Stimulated activated naive CD8-positive, alpha-beta T cell treated with anti-CD3 and anti-CD28 coated beads, Interleukin-15, amount 100 ng/mL, for 72 hours (primary cell): ENCODE measurements around the gene KIAA0825.
A peak's percentile ranks its signal among the peaks of the same experiment; 100 is the strongest.
"Not testable (repeated sequence)": the region's sequence is repeated elsewhere in the genome, so short reads cannot be mapped to it uniquely, and the experiment has no call there.

ENCODE experiments used
- ATAC-seq: fragments of 150-1000 bp; cut with Tn5 transposase; 2 replicates; pipeline ENCODE4 v1.10.0; 2021; ENCODE audit warnings: mild to moderate bottlenecking, moderate library complexity
- DNase-seq, 2 donors: peaks; one replicate each; pipeline ENCODE4 v3.0.0; 2021 to 2022
- H3K27ac Mint-ChIP-seq, 2 donors: one replicate each; pipeline ENCODE4 v1.8.0; 2022; ENCODE audit warnings: mild to moderate bottlenecking in 2 of 2, mixed read lengths in 2 of 2, moderate library complexity in 2 of 2
- H3K27me3 Mint-ChIP-seq: one replicate; pipeline ENCODE4 v1.8.0; 2022; ENCODE audit warnings: mixed read lengths
- H3K4me1 Mint-ChIP-seq: one replicate; pipeline ENCODE4 v1.8.0; 2022; ENCODE audit warnings: mild to moderate bottlenecking, mixed read lengths
- H3K4me3 Mint-ChIP-seq, 2 donors: one replicate each; pipeline ENCODE4 v1.8.0; 2022; ENCODE audit warnings: mild to moderate bottlenecking in 2 of 2, mixed read lengths in 2 of 2, moderate library complexity in 1 of 2
- H3K9me3 Mint-ChIP-seq, 2 donors: one replicate each; pipeline ENCODE4 v1.8.0; 2022; ENCODE audit warnings: mixed read lengths in 2 of 2

The KIAA0825 gene

DNA sequence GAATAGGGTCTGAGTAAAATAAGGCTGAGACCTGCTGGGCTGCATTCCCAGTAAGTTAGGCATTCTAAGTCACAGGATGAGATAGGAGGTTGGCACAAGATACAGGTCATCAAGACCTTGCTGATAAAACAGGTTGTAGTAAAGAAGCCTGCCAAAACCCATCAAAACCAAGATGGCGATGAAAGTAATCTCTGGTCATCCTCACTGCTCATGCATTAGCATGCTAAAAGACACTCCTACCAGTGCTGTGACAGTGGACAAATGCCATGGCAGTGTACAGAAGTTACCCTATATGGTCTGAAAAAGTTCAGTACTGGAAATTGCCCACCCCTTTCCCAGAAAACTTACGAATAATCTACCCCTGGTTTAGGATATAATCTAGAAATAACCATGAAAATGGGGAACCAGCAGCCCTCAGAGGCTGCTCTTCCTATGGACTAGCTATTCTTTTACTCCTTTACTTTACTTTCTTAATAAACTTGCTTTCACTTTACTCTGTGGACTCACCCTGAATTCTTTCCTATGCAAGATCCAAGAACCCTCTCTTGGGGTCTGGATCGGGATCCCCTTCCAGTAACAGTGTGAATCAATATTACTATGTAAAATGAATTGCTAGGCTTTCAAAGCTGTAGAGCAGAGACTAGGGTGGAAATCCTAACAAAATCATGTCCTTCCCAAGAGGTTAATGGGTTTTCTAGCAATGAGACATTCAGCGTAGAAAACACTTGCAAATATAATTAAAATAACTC, 257.8 kb downstream of the KIAA0825 start:
- Mint-ChIP-seq H3K9me3 (no peaks in the 10 kb centered on the region), H3K4me1 (no peaks in the 10 kb centered on the region), H3K27ac (no peak overlapping the region), H3K4me3 (no peak overlapping the region), H3K27me3 (no peaks in the 10 kb centered on the region)
- ATAC-seq (no peak), DNase-seq (no peak)

DNA sequence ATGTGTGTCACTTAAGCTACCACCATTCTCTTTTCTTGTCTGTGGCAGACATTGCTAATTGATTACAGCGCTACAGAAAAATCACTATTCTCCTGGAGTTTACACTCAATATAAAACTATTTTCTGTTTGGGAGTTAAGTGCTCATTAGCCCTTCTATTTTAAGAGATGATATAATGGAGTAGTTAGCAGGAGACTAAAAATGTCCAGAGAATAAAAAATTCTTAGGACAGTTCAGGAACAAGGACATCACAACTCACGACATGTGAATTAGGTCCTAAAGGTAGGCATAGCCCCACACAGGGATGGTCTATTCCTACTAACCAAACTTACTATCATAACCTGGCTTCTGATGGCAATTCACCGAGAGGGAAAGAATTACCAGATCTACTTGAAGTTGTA, 258.5 kb downstream of the KIAA0825 start:
- Mint-ChIP-seq H3K9me3 (no peaks in the 10 kb centered on the region), H3K4me1 (no peaks in the 10 kb centered on the region), H3K27ac (no peak overlapping the region), H3K27me3 (no peaks in the 10 kb centered on the region), H3K4me3 (no peak overlapping the region)
- ATAC-seq (no peak), DNase-seq (no peak)

DNA sequence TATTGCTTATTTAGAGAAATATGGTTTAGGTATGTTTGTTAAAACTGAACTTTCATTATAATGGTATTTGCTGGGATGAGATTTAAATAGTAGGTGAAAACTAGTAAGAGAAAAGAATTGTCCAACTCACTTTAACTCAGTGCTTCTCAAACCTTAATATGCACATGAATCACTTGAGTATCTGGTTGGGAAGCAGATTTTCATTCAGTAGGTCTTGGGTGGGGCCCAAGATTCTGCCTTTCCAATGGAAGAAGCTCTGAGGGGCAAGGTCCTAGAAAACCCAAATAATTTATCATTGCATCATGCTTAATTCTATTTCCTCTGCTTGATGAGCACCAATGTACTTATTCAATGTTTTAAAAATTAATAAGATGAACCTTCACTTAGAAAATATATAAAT, 262.6 kb downstream of the KIAA0825 start:
- H3K27ac Mint-ChIP-seq = no peak overlapping the region
- no peaks in the 10 kb centered on the region for H3K27me3 Mint-ChIP-seq
- ATAC-seq (no peak), DNase-seq (no peak)
- peaks cover 0 to 7% of the 10 kb centered on the region in 2 donors for H3K9me3 Mint-ChIP-seq
- H3K4me3 Mint-ChIP-seq = no peak overlapping the region
- H3K4me1 Mint-ChIP-seq = no peaks in the 10 kb centered on the region

DNA sequence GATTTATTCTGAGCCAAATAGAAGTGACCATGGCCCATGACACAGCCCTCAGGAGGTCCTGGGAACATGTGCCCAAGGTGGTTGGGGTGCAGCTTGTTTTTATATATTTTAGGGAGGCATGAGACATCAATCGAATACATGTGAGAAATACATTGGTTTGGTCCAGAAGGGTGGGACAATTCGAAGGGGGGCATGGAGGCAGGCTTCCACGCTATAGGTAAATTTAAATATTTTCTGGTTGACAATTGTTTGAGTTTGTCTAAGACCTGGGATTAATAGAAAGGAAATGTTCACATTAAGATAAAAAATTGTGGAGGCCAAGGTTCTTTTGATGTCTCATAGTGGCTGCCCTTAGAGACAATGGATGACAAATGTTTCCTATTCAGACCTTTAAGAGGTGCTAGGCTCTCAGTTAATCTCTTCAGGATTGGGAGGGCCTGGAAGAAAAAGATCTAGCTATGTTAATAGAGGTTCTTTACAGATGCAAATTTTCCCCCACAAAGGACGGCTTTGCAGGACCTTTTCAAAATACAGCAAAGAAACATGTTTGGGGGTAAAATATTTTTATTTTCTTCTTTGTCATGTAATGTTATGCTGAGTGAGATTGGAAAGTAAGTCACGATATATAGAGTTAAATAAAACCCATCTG, 263.4 kb downstream of the KIAA0825 start:
- not testable (repeated sequence) for H3K9me3 Mint-ChIP-seq, DNase-seq, H3K4me3 Mint-ChIP-seq, H3K27me3 Mint-ChIP-seq, H3K27ac Mint-ChIP-seq, H3K4me1 Mint-ChIP-seq, ATAC-seq

DNA sequence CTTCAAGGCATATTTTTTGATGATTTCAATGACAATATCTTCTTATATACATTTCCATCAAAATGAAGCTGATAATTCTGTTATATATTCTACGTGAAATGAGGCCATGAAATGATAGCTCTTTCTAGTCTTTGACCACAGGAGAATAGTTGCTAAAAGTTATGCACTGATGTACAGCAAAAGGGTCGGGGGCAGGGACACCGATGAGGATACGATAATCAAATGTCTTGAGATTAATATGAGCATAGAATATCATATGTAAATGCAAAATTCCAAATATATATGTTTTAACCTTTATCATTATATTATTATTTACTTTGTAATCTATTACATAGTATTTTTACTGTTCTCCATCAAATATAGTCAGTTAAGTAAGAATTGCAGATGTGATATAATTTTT, 264.8 kb downstream of the KIAA0825 start:
- Mint-ChIP-seq H3K27ac (no peak overlapping the region), H3K27me3 (no peaks in the 10 kb centered on the region), H3K4me3 (no peak overlapping the region), H3K9me3 (peaks cover 0 to 13% of the 10 kb centered on the region in 2 donors), H3K4me1 (no peaks in the 10 kb centered on the region)
- no peak for DNase-seq
- ATAC-seq = no peak

DNA sequence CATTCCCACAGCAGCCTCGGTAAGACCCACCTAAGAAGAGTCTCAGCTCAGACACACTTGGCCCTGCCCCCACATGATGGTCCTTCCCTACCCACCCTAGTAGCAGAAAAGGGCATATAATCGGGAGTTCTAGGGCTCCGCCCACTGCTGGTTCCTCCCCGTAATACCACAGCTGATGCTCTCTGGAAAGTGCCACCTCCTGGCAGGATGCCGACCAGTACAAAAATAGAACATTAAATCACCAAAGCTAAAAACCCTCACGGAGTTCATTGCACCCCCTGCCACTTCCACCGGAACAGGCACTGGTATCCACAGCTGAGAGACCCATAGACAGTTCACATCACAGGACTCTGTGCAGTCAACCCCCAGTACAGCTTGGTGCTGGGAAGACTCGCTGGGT, 271.3 kb downstream of the KIAA0825 start:
- no peaks in the 10 kb centered on the region for H3K27me3 Mint-ChIP-seq
- DNase-seq = no peak
- ATAC-seq = no peak
- peaks cover 10 to 27% of the 10 kb centered on the region in 2 donors for H3K9me3 Mint-ChIP-seq
- H3K27ac Mint-ChIP-seq = no peak overlapping the region
- no peaks in the 10 kb centered on the region for H3K4me1 Mint-ChIP-seq
- H3K4me3 Mint-ChIP-seq = no peak overlapping the region

DNA sequence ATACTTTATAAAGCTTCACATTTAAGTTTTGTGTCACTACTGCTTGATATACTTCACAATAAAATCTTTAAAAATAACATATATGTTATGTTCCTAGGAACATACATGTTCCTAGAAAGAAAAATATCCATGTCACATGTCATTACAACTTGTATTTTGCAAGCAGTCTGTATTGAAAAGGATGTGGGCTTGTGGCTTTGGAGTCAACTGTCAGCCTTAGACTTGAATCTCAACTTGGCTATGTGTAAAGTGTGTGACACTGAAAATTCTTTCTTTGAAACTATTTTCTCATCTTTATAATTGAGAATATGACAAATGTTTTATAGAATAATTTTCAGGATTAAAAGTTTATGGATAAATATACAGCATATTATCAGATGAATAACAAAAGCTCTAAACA, 273.1 kb downstream of the KIAA0825 start:
- H3K27me3 Mint-ChIP-seq = no peaks in the 10 kb centered on the region
- DNase-seq = no peak
- no peak overlapping the region for H3K4me3 Mint-ChIP-seq
- no peak overlapping the region for H3K27ac Mint-ChIP-seq
- no peaks in the 10 kb centered on the region for H3K4me1 Mint-ChIP-seq
- no peak for ATAC-seq
- peaks cover 10 to 20% of the 10 kb centered on the region in 2 donors for H3K9me3 Mint-ChIP-seq

DNA sequence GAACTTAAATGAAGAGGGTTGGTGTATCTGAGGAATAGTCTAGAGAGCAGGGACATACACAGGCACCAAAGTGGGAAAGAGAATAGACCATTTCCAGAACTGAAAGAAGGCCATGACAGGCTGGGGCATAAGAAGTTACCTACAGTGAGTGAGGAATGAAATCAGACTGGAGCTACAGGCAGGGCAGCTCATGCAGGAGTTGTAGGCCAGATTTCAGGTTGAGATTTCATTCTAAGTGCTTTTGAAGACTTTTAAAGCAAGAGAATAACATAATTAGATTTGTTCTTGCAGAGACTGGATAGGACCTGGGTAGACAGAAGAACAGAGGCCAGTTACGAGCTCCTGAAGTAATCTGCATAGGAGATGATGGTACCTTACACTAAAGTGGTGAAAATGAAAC, 280.8 kb downstream of the KIAA0825 start:
- H3K4me1 Mint-ChIP-seq = no peaks in the 10 kb centered on the region
- H3K27ac Mint-ChIP-seq = peak overlapping the region in 1 of 2 donors; percentile 77
- H3K27me3 Mint-ChIP-seq = no peaks in the 10 kb centered on the region
- H3K9me3 Mint-ChIP-seq = no peaks in the 10 kb centered on the region
- ATAC-seq (no peak), DNase-seq (no peak)
- H3K4me3 Mint-ChIP-seq = no peak overlapping the region

DNA sequence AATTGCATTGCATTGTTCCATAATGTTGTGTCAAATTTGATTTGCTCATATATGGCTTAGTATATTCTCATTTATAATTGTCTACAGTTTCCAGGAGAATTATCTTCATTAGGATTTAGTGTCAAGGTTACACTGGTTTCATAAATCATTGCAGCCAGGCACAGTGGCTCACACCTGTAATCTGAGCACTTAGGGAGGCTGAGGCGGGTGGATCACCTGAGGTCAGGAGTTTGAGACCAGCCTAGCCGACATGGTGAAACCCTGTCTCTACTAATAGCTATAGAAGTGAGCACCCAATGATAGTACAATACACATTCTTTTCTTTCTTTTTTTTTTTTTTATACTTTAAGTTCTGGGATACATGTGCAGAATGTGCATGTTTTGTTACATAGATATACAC, 282.5 kb downstream of the KIAA0825 start:
- ATAC-seq (no peak), DNase-seq (no peak)
- Mint-ChIP-seq H3K9me3 (peaks cover 0 to 2% of the 10 kb centered on the region in 2 donors), H3K27me3 (no peaks in the 10 kb centered on the region), H3K27ac (no peak overlapping the region), H3K4me1 (no peaks in the 10 kb centered on the region), H3K4me3 (no peak overlapping the region)

DNA sequence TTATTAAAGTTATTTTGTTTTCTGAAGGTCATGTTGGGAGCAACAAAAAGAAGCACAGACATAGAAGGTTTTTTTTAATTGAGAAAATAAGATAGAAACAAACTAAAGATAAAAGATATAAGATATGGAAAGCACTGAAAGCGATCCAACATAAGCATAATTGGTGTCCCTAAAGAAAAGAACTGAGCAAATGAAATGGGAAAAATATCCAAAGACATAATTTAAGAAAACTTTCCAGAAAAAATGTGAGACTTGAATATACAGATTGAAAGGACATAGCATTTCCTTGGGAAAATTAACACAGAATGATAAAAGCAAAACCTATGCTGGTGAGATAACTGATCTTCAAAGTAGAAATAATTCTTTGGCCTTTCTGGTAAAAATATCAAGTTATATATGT, 289.3 kb downstream of the KIAA0825 start:
- no peaks in the 10 kb centered on the region for H3K27me3 Mint-ChIP-seq
- DNase-seq (no peak), ATAC-seq (no peak)
- H3K4me3 Mint-ChIP-seq = no peak overlapping the region
- H3K27ac Mint-ChIP-seq = no peak overlapping the region
- no peaks in the 10 kb centered on the region for H3K4me1 Mint-ChIP-seq
- H3K9me3 Mint-ChIP-seq = peaks cover 0 to 10% of the 10 kb centered on the region in 2 donors

DNA sequence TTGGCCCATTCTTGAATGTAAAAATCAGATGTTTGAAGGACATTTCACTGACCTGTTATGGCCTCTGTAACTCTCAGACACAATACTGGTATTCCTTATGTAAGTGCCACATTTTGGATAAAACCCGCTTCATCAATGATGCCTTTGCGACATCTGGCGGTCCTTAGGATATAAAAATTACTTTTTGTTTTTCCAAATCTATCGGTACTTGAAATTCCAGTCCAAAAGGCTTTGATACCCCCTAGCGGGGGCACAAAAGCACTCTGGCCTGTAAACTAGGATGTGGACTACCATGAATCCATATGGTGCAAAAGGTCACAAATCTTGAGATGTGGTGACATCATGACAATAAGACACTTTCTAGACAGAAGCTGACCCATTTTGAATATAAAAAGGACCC, 291.8 kb downstream of the KIAA0825 start:
- no peak for ATAC-seq

DNA sequence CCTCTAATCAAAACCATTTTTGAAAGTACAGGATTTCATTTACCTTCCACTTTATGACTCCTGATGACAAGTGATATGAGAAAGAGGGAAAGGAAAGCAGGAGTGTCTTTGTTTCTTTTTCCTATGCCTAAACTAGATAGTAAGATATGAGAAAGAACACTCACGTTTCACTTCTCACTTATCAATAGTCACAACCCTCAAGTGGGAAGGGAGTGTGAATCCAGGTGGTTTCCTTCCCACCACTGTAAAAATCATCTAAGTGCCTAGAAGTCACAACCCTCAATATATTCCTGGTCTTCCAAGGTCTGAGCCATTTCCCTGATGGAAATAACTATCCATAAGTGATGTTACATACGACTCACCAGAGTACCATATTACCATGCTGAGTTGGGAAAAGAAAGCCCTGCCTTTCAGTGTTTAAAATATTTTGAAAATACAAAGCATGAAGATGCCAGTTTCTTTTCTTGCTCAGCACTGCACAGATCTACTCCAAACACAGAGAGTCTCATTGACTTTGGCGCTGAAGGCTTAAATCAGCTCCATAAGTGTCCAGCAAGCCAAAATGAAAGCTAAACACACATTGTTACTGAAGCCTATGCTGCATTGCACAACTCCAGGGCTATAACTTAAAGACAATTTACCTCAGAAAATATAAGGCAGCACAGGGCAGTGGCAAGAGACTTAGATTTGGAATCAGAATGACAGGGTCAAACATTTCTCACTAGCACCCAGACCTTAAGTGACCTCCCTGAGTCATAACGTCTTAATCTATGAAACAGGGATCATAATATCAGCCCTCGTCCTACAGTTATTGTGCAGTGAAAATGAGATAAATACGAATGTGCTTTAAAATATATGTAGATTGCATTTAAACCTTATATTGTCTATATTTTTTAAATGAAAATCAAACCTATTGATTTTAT, 301.2 kb downstream of the KIAA0825 start:
- H3K4me3 Mint-ChIP-seq = no peak overlapping the region
- DNase-seq = no peak
- no peaks in the 10 kb centered on the region for H3K9me3 Mint-ChIP-seq
- H3K27me3 Mint-ChIP-seq = no peaks in the 10 kb centered on the region
- H3K27ac Mint-ChIP-seq = no peak overlapping the region
- no peaks in the 10 kb centered on the region for H3K4me1 Mint-ChIP-seq
- no peak for ATAC-seq

More for the DNA sequence above, 291.8 kb downstream of the KIAA0825 start:
- DNase-seq = no peak
- H3K27me3 Mint-ChIP-seq = no peaks in the 10 kb centered on the region
- peaks cover 0 to 10% of the 10 kb centered on the region in 2 donors for H3K9me3 Mint-ChIP-seq
- no peak overlapping the region for H3K27ac Mint-ChIP-seq
- no peak overlapping the region for H3K4me3 Mint-ChIP-seq
- H3K4me1 Mint-ChIP-seq = no peaks in the 10 kb centered on the region

DNA sequence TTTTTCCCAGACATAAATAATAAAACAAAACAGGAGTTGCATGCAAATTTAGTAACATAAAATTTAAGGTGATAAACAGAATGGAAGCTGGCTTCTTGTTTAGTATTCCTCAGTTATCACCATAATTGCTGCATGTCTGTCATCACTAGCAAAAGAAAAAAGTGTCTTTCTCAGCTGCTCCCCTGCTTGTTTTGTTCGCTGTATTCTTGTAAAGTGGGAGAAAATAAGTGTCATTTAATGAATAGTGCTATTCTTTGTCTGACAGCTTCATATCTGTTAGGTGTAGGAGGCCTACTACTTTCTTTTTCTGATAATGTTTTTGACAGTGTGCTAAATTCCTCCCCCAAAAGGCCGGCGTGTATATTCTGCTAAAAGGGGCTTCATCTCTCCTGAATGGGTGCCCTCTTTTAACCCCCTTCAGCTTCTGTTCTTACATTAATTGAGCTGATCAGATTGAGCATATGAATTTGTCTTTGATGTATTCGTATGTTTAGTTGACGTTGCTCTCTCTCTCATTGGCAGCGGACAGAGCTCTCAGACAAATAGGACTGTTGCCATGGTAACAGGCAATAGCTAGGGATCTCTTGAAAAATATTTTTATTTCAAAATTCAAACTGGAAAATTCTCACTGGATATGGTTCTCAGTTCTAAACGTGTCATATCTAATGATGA, 303.8 kb downstream of the KIAA0825 start:
- H3K4me1 Mint-ChIP-seq = no peaks in the 10 kb centered on the region
- no peak overlapping the region for H3K4me3 Mint-ChIP-seq
- H3K27me3 Mint-ChIP-seq = no peaks in the 10 kb centered on the region
- no peak for DNase-seq
- no peak overlapping the region for H3K27ac Mint-ChIP-seq
- no peaks in the 10 kb centered on the region for H3K9me3 Mint-ChIP-seq
- no peak for ATAC-seq

DNA sequence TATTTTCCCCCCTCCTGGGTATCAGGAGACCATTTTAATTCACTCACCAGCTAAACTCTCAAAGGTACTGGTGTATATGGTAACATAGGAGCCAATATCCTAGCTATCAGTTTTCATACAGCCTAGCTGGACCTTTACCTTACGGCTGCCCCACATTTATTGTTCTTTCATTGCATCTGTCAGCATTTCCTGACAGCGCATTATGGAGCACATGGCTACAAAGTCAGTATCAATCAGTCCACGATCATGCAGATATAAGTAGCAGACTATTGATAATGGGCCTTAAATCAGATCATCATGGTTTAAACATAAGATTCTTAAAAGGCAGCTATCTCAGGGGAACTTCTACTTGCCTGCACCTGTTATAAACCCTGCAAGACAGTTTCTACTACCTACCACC, 304.7 kb downstream of the KIAA0825 start:
- no peaks in the 10 kb centered on the region for H3K27me3 Mint-ChIP-seq
- no peaks in the 10 kb centered on the region for H3K4me1 Mint-ChIP-seq
- H3K9me3 Mint-ChIP-seq = no peaks in the 10 kb centered on the region
- H3K4me3 Mint-ChIP-seq = no peak overlapping the region
- H3K27ac Mint-ChIP-seq = no peak overlapping the region
- ATAC-seq (no peak), DNase-seq (no peak)

DNA sequence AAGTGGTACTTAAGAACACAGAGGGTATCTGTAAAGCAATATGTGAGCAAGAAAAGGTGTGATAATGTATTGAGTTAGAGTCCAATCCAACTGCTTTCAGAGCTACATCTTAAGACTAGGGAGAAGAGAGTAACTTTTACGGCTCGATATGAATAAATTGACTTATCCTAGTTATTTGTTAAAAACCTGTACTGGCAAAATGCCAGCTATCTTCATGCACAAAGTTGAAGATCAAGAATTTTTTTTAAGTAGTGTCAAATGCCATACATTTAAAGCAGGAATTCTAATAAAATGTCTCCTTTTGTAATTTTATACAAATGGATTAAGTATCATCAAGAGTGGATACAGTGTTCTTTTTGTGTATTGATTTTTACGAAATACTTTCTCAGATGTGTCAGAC, 305.2 kb downstream of the KIAA0825 start:
- H3K4me3 Mint-ChIP-seq = no peak overlapping the region
- ATAC-seq (no peak), DNase-seq (no peak)
- H3K27me3 Mint-ChIP-seq = no peaks in the 10 kb centered on the region
- H3K27ac Mint-ChIP-seq = no peak overlapping the region
- H3K4me1 Mint-ChIP-seq = no peaks in the 10 kb centered on the region
- no peaks in the 10 kb centered on the region for H3K9me3 Mint-ChIP-seq
